Stimulated activated CD8-positive, alpha-beta memory T cell treated with anti-CD3 and anti-CD28 coated beads, Interleukin-4, amount 100 ng/mL, for 48 hours (primary cell): Measurements from ENCODE around the gene RIMBP2.

ENCODE experiments used
- DNase-seq: peaks from one replicate; pipeline ENCODE4 v3.0.0-alpha.2; 2020

Gene RIMBP2

GRCh38 chr12:130398100-130398848, 317.8 kb downstream of the RIMBP2 start:
- no peak for DNase-seq

DNA sequence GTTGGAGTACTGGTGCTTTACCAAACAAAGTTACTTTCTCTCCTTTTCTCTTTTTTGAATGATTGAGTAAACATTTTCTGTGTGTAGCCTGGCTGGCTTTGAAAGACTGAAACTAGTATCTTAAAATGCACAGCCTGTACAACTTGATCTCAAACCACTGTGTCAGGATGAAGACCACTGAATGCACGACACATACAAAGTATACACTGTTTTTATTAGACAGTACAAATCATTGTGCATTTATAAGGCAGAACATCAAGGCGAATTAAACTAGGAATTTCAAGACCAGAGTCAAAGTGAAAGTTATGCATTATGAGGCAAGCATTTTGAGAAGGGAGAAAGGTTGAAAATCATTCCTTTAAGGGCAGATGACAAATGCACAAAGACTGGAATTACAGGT, 319.4 kb downstream of the RIMBP2 start:
- DNase-seq: no peak

DNA sequence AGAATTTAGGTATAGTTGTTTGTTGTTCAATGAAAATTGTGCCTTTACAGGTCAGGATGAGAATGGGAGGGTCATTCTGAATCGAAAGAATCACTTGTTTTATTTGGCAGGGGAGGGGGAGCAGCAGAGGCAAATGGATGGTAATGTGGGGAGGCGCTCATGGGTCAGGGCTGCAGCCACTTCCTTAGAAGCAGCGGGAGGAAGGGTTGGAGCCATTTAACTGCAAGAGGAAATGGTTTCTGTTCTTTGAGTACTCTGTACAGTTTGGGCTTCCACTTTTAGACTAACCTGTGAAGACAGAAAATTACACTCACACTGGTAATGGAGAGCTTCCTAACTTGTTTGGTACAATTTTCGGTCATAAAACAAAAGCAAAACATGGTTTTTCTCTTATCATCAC, 321.2 kb downstream of the RIMBP2 start:
- DNase-seq: no peak

GRCh38 chr12:130391186-130391585, 324.9 kb downstream of the RIMBP2 start:
- DNase-seq: no peak

DNA sequence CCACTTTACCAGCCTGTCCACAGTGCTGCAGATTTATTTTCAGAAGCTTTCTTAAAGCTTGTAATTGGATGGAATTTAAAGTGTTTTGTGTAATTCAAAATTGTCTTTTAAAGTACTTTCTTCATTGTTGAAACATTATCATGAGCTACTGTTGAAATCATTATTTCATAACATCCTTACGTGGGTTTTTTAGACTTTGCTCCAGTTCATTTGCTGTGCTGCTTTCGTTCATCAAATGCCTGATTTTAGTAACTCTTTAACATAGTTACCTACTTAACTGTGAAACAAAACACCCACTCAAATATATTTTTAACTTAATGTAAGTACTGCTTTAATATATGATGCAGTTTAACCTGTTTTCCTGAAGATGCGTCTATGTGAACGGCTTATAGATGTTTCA, 330.9 kb downstream of the RIMBP2 start:
- no peak for DNase-seq

DNA sequence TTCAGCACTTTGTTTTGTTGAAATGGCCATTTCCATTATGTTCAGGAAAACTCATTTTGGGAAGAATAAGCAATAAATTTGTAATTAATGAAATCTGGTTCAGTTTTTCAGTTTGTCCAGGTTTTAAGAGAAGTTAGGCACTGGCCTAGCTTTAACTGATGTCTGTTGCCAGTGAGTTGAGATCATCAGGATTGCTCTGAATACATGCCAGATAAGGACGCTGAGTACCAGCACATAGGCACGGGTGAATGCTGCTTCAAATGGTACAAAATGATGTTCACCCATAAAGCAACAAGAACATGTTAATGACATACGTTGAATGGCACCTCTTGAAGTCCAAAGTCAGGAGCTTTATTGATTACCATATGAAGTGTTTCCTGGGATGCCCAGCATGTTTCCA, 331.9 kb downstream of the RIMBP2 start:
- no peak for DNase-seq

GRCh38 chr12:130382818-130383217, 333.3 kb downstream of the RIMBP2 start:
- DNase-seq: no peak

DNA sequence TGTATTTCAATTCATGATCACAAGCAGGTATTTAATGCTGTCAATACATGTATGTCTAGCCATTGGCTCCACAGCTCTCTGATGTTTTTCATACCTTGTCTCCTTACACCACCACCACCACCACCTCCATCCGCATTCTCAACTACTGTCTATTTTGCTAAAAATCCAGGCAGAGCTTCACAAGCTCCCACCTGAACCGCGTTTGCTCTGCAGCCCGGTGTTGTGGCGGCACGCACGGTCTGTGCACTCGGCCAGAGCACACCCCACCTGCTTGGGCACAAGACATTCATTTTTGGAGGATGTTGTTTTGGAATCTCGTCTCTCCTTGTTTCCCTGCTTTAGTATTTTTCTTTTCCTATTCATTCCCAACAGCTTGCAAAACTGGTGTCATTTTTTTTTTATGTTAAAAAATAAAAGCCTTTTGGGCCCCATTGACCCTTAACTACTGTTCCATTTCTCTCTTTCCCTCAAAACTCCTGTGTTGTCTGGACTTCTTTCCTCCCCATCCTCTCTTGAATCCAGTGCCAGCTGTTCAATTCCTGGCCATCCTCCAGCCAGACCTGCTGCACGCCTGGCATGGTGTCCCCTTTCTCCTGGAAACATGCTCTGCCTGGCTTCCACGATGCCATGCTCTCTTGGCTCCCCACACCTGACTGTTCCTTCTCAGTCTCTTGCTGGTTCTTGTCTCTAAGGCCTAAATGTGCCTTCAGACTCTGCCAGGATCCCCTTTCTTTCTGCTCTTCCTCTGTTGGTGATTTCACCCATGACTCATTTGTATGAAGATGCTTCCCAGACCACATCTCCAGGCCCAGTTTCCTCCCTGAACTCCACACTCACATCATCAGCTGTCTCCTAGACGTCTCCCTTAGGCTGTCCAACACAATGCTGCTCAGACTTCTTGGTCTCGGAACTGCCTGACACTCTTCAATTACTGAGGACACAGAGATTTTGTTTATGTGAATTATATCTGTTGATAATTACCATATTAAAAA, 340.5 kb downstream of the RIMBP2 start:
- no peak for DNase-seq

GRCh38 chr12:130374083-130374482, 342.0 kb downstream of the RIMBP2 start:
- no peak for DNase-seq

DNA sequence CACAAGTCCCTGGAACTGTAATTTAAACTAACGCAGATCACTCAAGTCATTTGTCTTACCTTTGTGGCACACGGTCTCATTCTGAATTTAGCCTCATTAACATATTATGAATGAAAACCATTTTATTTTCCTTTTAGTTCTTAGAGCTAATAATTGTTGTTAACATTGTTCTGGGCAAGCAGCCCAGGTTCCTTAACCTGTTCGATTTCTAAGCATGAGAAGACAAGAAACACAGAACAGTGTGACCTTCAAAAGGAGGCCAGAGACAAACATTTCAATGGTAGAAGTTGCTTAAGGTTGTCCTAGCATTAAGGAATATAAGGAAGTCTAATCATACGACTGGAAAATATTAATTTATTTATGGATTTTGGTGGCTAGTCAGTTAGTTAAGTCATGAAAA, 343.2 kb downstream of the RIMBP2 start:
- no peak for DNase-seq

GRCh38 chr12:130371296-130371695, 344.8 kb downstream of the RIMBP2 start:
- DNase-seq: no peak

DNA sequence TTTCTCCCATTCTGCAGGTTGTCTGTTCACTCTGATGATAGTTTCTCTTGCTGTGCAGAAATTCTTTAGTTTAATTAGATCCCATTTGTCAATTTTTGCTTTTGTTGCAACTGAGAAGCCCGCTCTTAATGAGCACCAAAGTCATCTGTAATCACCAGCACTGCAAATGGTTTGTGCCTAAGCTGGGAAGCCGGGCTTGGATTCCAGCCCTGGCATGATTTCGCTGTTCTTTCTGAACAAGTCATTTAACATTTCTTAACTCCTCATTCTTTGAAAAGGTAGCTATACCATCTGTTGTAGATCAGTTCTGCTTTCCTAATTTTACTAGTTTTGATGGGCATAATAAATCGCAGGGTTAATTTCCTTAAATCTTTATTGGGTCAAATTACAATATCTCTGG, 346.3 kb downstream of the RIMBP2 start:
- no peak for DNase-seq

DNA sequence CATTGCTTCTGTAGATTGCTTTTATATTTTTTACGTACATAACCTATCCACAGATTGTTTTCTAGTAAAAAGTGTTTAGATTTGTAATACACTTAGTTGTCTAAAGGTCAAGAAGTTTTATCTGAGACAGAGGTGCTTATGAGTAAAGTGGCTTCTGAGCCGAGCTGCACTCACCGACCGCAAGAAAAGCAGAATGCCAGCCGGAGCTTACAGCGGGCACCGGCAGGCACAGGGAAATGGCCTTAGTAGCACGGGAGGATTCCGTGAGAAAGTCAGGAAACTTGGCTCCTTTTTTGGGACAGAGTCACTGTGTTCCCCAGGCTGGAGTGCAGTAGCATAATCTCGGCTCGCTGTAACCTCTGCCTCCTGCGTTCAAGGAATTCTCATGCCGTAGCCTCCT, 348.6 kb downstream of the RIMBP2 start:
- no peak for DNase-seq

- DNase-seq: no peak
These were observed 349.1 kb downstream of the RIMBP2 start for GRCh38 chr12:130367003-130367402.

GRCh38 chr12:130366159-130366558, 349.9 kb downstream of the RIMBP2 start:
- DNase-seq: no peak

DNA sequence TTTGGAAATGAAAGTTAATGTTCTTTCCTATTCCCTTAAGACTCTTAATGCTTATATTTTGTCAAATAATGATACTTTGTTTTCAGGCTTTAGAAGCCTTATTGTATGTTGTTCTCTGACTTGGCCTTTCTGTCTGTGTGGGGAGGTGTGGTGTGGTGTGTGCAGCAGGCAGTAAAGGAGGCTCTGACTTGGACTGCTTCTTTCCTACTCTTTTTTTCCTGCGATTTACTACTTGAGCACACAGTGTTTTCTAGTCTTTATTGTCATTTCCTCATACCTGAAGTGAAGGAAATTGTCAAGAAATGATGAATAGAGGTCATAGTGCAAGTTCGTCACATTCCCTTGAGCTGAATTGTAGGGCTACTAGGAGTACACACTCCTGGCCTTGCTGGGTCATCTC, 351.5 kb downstream of the RIMBP2 start:
- no peak for DNase-seq

- no peak for DNase-seq
These were observed 354.0 kb downstream of the RIMBP2 start for GRCh38 chr12:130362060-130362459.

GRCh38 chr12:130357729-130358330, 358.3 kb downstream of the RIMBP2 start:
- no peak for DNase-seq

- no peak for DNase-seq
These were observed 358.9 kb downstream of the RIMBP2 start for GRCh38 chr12:130357241-130357640.

- no peak for DNase-seq
These were observed 359.9 kb downstream of the RIMBP2 start for GRCh38 chr12:130356222-130356621.

DNA sequence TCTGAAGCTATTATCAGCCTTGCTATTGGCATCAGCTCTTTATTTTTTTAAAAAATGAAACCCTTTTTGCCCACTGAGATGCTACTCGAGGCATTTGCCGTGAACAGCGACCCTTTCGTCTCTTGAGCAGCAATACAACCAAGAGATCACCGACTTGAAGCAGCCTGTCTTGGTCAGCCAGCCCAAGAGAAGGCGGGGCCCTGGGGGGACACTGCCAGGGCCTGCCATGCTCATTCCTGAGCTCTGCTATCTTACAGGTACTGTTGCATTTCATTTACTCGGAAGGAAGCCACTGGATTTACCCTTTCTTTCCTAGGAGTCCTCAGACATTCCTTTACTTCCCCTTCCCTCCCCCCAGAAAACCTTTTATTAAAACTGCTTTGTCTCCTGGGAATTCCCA, 361.7 kb downstream of the RIMBP2 start:
- DNase-seq: no peak

DNA sequence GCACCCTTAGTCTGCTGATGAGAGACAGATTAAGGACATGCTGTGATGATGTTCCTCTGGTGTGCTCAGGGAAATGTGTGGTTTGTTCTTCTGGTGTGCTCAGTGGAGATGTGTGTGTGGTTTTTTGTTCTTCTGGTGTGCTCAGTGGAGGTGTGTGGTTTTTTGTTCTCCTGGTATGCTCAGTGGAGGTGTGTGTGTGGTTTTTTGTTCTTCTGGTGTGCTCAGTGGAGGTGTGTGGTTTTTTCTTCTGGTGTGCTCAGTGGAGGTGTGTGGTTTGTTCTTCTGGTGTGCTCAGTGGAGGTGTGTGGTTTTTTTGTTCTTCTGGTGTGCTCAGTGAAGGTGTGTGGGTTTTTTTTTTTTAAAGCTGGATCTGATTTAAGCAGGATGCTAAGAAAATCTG, 363.0 kb downstream of the RIMBP2 start:
- DNase-seq: no peak

DNA sequence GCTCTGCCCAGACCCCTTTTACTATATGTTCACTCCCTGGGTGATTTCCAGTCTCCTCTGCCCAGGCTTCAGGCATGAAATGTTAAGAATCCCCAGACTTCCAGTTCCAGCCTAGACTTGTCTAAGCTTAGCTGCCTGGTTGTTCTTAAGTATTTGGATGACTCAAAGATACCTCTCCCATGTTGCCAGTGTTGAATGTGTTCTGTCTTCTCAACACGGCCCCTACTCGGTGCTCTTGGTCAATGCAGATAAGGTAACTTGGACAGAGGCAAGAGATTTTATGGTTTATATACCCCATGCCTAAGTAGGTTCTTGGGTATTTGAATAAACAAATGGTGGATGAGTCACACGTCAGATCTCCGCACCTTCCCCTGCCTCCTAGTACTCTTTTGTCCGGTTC, 364.8 kb downstream of the RIMBP2 start:
- DNase-seq: no peak

GRCh38 chr12:130350715-130351114, 365.4 kb downstream of the RIMBP2 start:
- no peak for DNase-seq
